GM23338 (cell line): ENCODE results near the gene UTP11. TPM values are rescaled to one million over a fixed set of nuclear protein-coding genes. Genes with fewer than 3 reads are reported as not detected.

Experiments used
- ATAC-seq: fragments of 200-7000 bp; cut with Tn5 transposase; 3 replicates; pipeline ENCODE4 v1.9.1; 2020
- DNase-seq: peaks from one replicate; pipeline ENCODE4 v3.0.0-alpha.2; 2015; ENCODE audit warnings: low spot score
- H2AFZ ChIP-seq: fragments of 200-600 bp; sonication (generic); 2 replicates; pipeline ENCODE4 v1.8.0; 2016; ENCODE audit warnings: antibody characterized with exemption, mild to moderate bottlenecking, moderate library complexity
- H3F3A ChIP-seq: fragments of 200-600 bp; sonication (generic); replicated peaks from 2 replicates; pipeline ENCODE4 v1.8.0; 2017; ENCODE audit warnings: antibody characterized with exemption, mixed run types, low read depth
- H3K27ac ChIP-seq: fragments of 200-600 bp; sonication (generic); 2 replicates; pipeline ENCODE4 v1.6.1; 2016; ENCODE audit warnings: low read depth
- H3K27me3 ChIP-seq: fragments of 200-600 bp; sonication (generic); 2 replicates; pipeline ENCODE4 v1.8.0; 2016; ENCODE audit warnings: mild to moderate bottlenecking, mixed run types, moderate library complexity; ENCODE audit not compliant: insufficient read depth
- H3K36me3 ChIP-seq: fragments of 200-600 bp; sonication (generic); 2 replicates; pipeline ENCODE4 v1.8.0; 2016; ENCODE audit warnings: mild to moderate bottlenecking; ENCODE audit not compliant: insufficient read depth
- H3K4me1 ChIP-seq: fragments of 200-600 bp; sonication (generic); 2 replicates; pipeline ENCODE4 v1.8.0; 2016; ENCODE audit warnings: mild to moderate bottlenecking, moderate library complexity; ENCODE audit not compliant: insufficient read depth
- H3K4me2 ChIP-seq: fragments of 200-600 bp; sonication (generic); 2 replicates; pipeline ENCODE4 v1.7.1; 2017; ENCODE audit warnings: mixed run types
- H3K4me3 ChIP-seq: fragments of 200-600 bp; sonication (generic); 2 replicates; pipeline ENCODE4 v1.6.1; 2016; ENCODE audit warnings: mixed run types
- H3K79me2 ChIP-seq: fragments of 200-600 bp; sonication (generic); replicated peaks from 2 replicates; pipeline ENCODE4 v1.8.0; 2017; ENCODE audit warnings: mild to moderate bottlenecking; ENCODE audit not compliant: insufficient read depth
- H3K9me2 ChIP-seq: fragments of 200-600 bp; sonication (generic); 2 replicates; pipeline ENCODE4 v1.8.0; 2017; ENCODE audit not compliant: insufficient read depth
- H4K20me1 ChIP-seq: fragments of 200-600 bp; sonication (generic); replicated peaks from 2 replicates; pipeline ENCODE4 v1.8.0; 2017; ENCODE audit warnings: mild to moderate bottlenecking; ENCODE audit not compliant: insufficient read depth
- H3K27ac Mint-ChIP-seq: 2 replicates; pipeline ENCODE4 v1.8.0; 2020; ENCODE audit warnings: inconsistent platforms, mild to moderate bottlenecking, moderate library complexity, mixed read lengths
- H3K27me3 Mint-ChIP-seq: 3 replicates; pipeline ENCODE4 v1.8.0; 2022; ENCODE audit warnings: low read depth, mild to moderate bottlenecking, moderate library complexity, mixed read lengths, inconsistent platforms; ENCODE audit not compliant: insufficient read depth, poor library complexity
- H3K36me3 Mint-ChIP-seq: 3 replicates; pipeline ENCODE4 v1.8.0; 2021; ENCODE audit warnings: low read depth, mild to moderate bottlenecking, inconsistent platforms, moderate library complexity, mixed read lengths
- H3K4me1 Mint-ChIP-seq: 3 replicates; pipeline ENCODE4 v1.8.0; 2020; ENCODE audit warnings: mild to moderate bottlenecking, inconsistent platforms, mixed read lengths
- H3K4me3 Mint-ChIP-seq: 3 replicates; pipeline ENCODE4 v1.8.0; 2021; ENCODE audit warnings: moderate library complexity, mild to moderate bottlenecking, inconsistent platforms, mixed read lengths
- H3K9me3 Mint-ChIP-seq: 3 replicates; pipeline ENCODE4 v1.8.0; 2020; ENCODE audit warnings: moderate library complexity, mild to moderate bottlenecking, inconsistent platforms, mixed read lengths
- CREB1 ChIP-seq: fragments of 250-450 bp; sonication (Bioruptor Pico); IDR thresholded peaks from 2 replicates; pipeline ENCODE4 v1.5.0; 2020; ENCODE audit warnings: low read depth, mild to moderate bottlenecking, moderate library complexity
- EZH2phosphoT487 ChIP-seq: fragments of 200-600 bp; sonication (generic); IDR thresholded peaks from one replicate; pipeline ENCODE4 v1.8.1; 2018; ENCODE audit warnings: antibody characterized with exemption; ENCODE audit not compliant: unreplicated experiment
- JUNB ChIP-seq: IDR thresholded peaks from one replicate; pipeline ENCODE4 v1.6.1; 2016; ENCODE audit warnings: antibody characterized with exemption; ENCODE audit not compliant: unreplicated experiment
- NANOG ChIP-seq: IDR thresholded peaks from 2 replicates; pipeline ENCODE4 v1.6.1; 2016; ENCODE audit warnings: antibody characterized with exemption, borderline replicate concordance
- POLR2AphosphoS5 ChIP-seq: IDR thresholded peaks from 2 replicates; pipeline ENCODE4 v1.6.1; 2016; ENCODE audit warnings: antibody characterized with exemption, low read depth
- ZNF114 ChIP-seq: fragments of 250-450 bp; sonication (Bioruptor Pico); IDR thresholded peaks from 2 replicates; pipeline ENCODE4 v1.5.0; 2020; ENCODE audit warnings: mild to moderate bottlenecking, moderate library complexity
- polyA plus RNA-seq: library from polyadenylated mRNA; unstranded; fragments of >200 nt; fragmentation: Nextera tagmentation; extraction: Ambion mirVana; gene quantifications from 2 replicates; pipeline ENCODE4 v1.2.1, GENCODE V29; 2016
- total RNA-seq: library from RNA; depleted of rRNA; stranded (reverse); fragments of >200 nt; shearing (Covaris generic); gene quantifications from 2 replicates; pipeline ENCODE4 v1.2.3, GENCODE V29; 2014
- TF ChIP-seq, protein P1 (sequence below): IDR thresholded peaks from one replicate; pipeline ENCODE4 v1.6.1; 2018; ENCODE audit warnings: antibody characterized with exemption; ENCODE audit not compliant: unreplicated experiment
- TF ChIP-seq, protein P2 (sequence below): fragments of 250-450 bp; sonication (Bioruptor Pico); IDR thresholded peaks from 2 replicates; pipeline ENCODE4 v1.5.0; 2020; ENCODE audit warnings: mild to moderate bottlenecking, moderate library complexity

The UTP11 gene
- total and polyA plus RNA-seq, 2 experiments from 2014 or later = 67.8 to 105 TPM

DNA sequence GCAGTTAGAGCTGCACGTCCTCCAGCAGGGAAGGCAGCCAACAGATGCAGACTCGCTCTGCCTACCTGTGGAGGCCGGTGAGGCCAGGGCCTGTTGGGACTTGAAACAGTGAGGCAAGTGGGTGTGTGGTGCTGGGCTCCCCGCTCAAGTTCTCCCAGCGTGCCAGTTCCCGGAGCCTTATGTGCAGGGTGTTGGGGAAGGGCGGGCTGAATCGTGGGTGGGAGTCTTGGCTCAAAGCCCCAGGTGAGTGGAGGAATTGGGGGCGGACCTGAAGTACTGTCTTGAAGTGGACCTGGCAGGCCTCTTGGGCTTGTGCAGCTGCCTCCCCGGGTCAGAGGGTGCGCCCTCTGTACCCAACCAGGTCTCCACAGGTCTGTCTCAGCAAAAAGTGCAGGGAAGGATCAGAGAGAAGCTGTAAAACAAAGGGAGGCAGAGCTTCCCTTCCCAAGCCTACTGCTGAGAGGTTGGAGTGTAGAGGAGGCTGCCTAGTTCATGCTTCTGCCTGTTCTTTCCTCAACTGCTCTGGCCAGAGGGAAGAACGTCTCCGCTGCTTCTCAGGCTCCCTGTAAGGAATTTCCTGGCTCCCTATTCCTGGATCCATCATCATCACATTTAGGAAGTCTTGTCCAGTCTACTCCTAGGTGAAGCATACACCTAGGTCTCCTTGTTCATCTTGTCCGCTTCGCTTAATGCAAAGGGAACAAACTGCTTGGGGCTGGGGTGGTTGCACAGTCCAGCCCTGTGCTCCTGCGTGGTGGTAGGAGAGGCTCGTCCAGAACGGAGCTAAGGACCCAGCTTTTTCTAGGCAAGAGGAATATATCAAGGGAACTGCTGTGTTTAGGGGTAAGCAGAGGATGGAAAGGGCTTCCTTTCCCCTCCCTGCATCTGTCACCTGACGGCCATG lies 14.9 kb downstream of the UTP11 start:
- Histone ChIP-seq H3K79me2 (no peaks in the 10 kb centered on the region), H2AFZ (no peak overlapping the region), H3K27me3 (no peaks in the 10 kb centered on the region), H3K4me3 (no peak overlapping the region), H3K4me2 (0 out of 2 replicates have a peak overlapping the region, but pooled peaks have one; percentile 26), H3K4me1 (peaks cover 34% of the 10 kb centered on the region), H3K36me3 (peaks cover 25% of the 10 kb centered on the region), H3K9me2 (no peaks in the 10 kb centered on the region), H4K20me1 (peaks cover 4% of the 10 kb centered on the region; the same call in 1 of the 2 replicates), H3K27ac (no peak overlapping the region), H3F3A (peaks cover 31% of the 10 kb centered on the region)
- TF ChIP-seq, protein P1, sequence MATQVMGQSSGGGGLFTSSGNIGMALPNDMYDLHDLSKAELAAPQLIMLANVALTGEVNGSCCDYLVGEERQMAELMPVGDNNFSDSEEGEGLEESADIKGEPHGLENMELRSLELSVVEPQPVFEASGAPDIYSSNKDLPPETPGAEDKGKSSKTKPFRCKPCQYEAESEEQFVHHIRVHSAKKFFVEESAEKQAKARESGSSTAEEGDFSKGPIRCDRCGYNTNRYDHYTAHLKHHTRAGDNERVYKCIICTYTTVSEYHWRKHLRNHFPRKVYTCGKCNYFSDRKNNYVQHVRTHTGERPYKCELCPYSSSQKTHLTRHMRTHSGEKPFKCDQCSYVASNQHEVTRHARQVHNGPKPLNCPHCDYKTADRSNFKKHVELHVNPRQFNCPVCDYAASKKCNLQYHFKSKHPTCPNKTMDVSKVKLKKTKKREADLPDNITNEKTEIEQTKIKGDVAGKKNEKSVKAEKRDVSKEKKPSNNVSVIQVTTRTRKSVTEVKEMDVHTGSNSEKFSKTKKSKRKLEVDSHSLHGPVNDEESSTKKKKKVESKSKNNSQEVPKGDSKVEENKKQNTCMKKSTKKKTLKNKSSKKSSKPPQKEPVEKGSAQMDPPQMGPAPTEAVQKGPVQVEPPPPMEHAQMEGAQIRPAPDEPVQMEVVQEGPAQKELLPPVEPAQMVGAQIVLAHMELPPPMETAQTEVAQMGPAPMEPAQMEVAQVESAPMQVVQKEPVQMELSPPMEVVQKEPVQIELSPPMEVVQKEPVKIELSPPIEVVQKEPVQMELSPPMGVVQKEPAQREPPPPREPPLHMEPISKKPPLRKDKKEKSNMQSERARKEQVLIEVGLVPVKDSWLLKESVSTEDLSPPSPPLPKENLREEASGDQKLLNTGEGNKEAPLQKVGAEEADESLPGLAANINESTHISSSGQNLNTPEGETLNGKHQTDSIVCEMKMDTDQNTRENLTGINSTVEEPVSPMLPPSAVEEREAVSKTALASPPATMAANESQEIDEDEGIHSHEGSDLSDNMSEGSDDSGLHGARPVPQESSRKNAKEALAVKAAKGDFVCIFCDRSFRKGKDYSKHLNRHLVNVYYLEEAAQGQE = no peak
- TF ChIP-seq, protein P2, sequence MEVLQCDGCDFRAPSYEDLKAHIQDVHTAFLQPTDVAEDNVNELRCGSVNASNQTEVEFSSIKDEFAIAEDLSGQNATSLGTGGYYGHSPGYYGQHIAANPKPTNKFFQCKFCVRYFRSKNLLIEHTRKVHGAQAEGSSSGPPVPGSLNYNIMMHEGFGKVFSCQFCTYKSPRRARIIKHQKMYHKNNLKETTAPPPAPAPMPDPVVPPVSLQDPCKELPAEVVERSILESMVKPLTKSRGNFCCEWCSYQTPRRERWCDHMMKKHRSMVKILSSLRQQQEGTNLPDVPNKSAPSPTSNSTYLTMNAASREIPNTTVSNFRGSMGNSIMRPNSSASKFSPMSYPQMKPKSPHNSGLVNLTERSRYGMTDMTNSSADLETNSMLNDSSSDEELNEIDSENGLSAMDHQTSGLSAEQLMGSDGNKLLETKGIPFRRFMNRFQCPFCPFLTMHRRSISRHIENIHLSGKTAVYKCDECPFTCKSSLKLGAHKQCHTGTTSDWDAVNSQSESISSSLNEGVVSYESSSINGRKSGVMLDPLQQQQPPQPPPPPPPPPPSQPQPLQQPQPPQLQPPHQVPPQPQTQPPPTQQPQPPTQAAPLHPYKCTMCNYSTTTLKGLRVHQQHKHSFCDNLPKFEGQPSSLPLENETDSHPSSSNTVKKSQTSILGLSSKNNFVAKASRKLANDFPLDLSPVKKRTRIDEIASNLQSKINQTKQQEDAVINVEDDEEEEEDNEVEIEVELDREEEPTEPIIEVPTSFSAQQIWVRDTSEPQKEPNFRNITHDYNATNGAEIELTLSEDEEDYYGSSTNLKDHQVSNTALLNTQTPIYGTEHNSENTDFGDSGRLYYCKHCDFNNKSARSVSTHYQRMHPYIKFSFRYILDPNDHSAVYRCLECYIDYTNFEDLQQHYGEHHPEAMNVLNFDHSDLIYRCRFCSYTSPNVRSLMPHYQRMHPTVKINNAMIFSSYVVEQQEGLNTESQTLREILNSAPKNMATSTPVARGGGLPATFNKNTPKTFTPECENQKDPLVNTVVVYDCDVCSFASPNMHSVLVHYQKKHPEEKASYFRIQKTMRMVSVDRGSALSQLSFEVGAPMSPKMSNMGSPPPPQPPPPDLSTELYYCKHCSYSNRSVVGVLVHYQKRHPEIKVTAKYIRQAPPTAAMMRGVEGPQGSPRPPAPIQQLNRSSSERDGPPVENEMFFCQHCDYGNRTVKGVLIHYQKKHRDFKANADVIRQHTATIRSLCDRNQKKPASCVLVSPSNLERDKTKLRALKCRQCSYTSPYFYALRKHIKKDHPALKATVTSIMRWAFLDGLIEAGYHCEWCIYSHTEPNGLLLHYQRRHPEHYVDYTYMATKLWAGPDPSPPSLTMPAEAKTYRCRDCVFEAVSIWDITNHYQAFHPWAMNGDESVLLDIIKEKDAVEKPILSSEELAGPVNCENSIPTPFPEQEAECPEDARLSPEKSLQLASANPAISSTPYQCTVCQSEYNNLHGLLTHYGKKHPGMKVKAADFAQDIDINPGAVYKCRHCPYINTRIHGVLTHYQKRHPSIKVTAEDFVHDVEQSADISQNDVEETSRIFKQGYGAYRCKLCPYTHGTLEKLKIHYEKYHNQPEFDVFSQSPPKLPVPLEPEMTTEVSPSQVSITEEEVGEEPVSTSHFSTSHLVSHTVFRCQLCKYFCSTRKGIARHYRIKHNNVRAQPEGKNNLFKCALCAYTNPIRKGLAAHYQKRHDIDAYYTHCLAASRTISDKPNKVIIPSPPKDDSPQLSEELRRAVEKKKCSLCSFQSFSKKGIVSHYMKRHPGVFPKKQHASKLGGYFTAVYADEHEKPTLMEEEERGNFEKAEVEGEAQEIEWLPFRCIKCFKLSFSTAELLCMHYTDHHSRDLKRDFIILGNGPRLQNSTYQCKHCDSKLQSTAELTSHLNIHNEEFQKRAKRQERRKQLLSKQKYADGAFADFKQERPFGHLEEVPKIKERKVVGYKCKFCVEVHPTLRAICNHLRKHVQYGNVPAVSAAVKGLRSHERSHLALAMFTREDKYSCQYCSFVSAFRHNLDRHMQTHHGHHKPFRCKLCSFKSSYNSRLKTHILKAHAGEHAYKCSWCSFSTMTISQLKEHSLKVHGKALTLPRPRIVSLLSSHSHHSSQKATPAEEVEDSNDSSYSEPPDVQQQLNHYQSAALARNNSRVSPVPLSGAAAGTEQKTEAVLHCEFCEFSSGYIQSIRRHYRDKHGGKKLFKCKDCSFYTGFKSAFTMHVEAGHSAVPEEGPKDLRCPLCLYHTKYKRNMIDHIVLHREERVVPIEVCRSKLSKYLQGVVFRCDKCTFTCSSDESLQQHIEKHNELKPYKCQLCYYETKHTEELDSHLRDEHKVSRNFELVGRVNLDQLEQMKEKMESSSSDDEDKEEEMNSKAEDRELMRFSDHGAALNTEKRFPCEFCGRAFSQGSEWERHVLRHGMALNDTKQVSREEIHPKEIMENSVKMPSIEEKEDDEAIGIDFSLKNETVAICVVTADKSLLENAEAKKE (CRISPR knock-in tag) = no peak
- TF ChIP-seq NANOG = no peak
- no peak for TF ChIP-seq ZNF114 (CRISPR knock-in tag)
- TF ChIP-seq POLR2AphosphoS5 = no peak
- TF ChIP-seq CREB1 = no peak
- no peak for TF ChIP-seq EZH2phosphoT487
- no peak for TF ChIP-seq JUNB
- Mint-ChIP-seq H3K4me1 (peaks cover 53% of the 10 kb centered on the region), H3K27me3 (peaks cover 11% of the 10 kb centered on the region), H3K36me3 (peaks cover 32% of the 10 kb centered on the region), H3K27ac (peak overlapping the region; percentile 86), H3K4me3 (no peak overlapping the region; the same call in 2 of the 3 replicates), H3K9me3 (no peaks in the 10 kb centered on the region; the same call in 2 of the 3 replicates)
- ATAC-seq (no peak), DNase-seq (no peak)
